Lower lobe of right lung (tissue), 2 donors: Measurements from ENCODE around the gene AFF3. TPM values are rescaled to one million over a fixed set of nuclear protein-coding genes. Genes with fewer than 3 reads are reported as not detected.
A peak's percentile ranks its signal among the peaks of the same experiment; 100 is the strongest.

Experiments
- ATAC-seq, 2 donors: fragments of 200-7000 bp; cut with Tn5 transposase; one replicate each; pipeline ENCODE4 v1.9.1; 2020 to 2022; ENCODE audit warnings: mild to moderate bottlenecking in 2 of 2, moderate library complexity in 2 of 2
- DNase-seq: peaks from one replicate; pipeline ENCODE4 v3.0.0-alpha.2; 2020
- H3K27ac ChIP-seq: fragments of 200-600 bp; one replicate; pipeline ENCODE4 v1.8.0; 2022
- H3K27me3 ChIP-seq: fragments of 200-600 bp; one replicate; pipeline ENCODE4 v1.8.0; 2022; ENCODE audit warnings: low read depth
- H3K36me3 ChIP-seq: fragments of 200-600 bp; one replicate; pipeline ENCODE4 v1.8.0; 2022; ENCODE audit warnings: mild to moderate bottlenecking
- H3K4me1 ChIP-seq: fragments of 200-600 bp; one replicate; pipeline ENCODE4 v1.8.0; 2022
- H3K4me3 ChIP-seq: fragments of 200-600 bp; one replicate; pipeline ENCODE4 v1.8.0; 2022; ENCODE audit warnings: mild to moderate bottlenecking
- H3K9me3 ChIP-seq: fragments of 200-600 bp; one replicate; pipeline ENCODE4 v1.8.0; 2022
- CTCF ChIP-seq: fragments of 200-600 bp; IDR thresholded peaks from one replicate; pipeline ENCODE4 v1.8.0; 2022; ENCODE audit warnings: antibody characterized with exemption, mild to moderate bottlenecking
- intact Hi-C: fragments of 100-400 bp; cut with DNase I; formaldehyde crosslinking; loops from one replicate; pipeline ENCODE4 v1.11.0; 2022
- total RNA-seq: library from RNA; stranded (reverse); fragmentation: NEBNext Ultra II Directional; extraction: Animal tissue kit (Norgen Biotek cat#: 25700); gene quantifications from one replicate; pipeline ENCODE4 v1.2.1, GENCODE V29; 2021
- donor health status: DM: no; HTN: yes; CAD: no; lungs with severe emphysema.

AFF3 gene
- total RNA-seq, 1 donor from 2014 or later: 57.3 TPM

- H3K36me3 ChIP-seq: no peaks in the 10 kb centered on the region
Measured at GRCh38 chr2:99640635-99641151, 501.7 kb downstream of the AFF3 start.

GRCh38 chr2:99638791-99639190 lies 503.6 kb downstream of the AFF3 start:
- H3K4me3 ChIP-seq: no peak overlapping the region
- no peak overlapping the region for H3K27ac ChIP-seq
- no peak for TF ChIP-seq CTCF
- no peaks in the 10 kb centered on the region for H3K9me3 ChIP-seq
- H3K36me3 ChIP-seq: no peaks in the 10 kb centered on the region
- ATAC-seq: no peak
- peaks cover 8% of the 10 kb centered on the region for H3K4me1 ChIP-seq
- no peaks in the 10 kb centered on the region for H3K27me3 ChIP-seq
- intact Hi-C loops: no loop called here
- no peak for DNase-seq

More at GRCh38 chr2:99640635-99641151, 501.7 kb downstream of the AFF3 start:
- H3K27ac ChIP-seq: no peak overlapping the region
- DNase-seq: no peak
- intact Hi-C loops: no loop called here
- no peak for TF ChIP-seq CTCF
- ATAC-seq: no peak
- no peaks in the 10 kb centered on the region for H3K27me3 ChIP-seq
- H3K4me3 ChIP-seq: no peak overlapping the region
- no peaks in the 10 kb centered on the region for H3K9me3 ChIP-seq
- peaks cover 8% of the 10 kb centered on the region for H3K4me1 ChIP-seq

GRCh38 chr2:99637159-99637697 lies 505.2 kb downstream of the AFF3 start:
- DNase-seq: no peak
- no peak for ATAC-seq
- H3K27ac ChIP-seq: no peak overlapping the region

GRCh38 chr2:99636144-99637034 lies 506.0 kb downstream of the AFF3 start:
- TF ChIP-seq CTCF: no peak
- Histone ChIP-seq H3K9me3 (no peaks in the 10 kb centered on the region), H3K27ac (no peak overlapping the region), H3K4me3 (no peak overlapping the region), H3K4me1 (peaks cover 8% of the 10 kb centered on the region), H3K27me3 (no peaks in the 10 kb centered on the region), H3K36me3 (no peaks in the 10 kb centered on the region)
- DNase-seq (peak; percentile 53), ATAC-seq (peak; percentile 47 to 57)
- intact Hi-C loops: no loop called here

More at GRCh38 chr2:99637159-99637697, 505.2 kb downstream of the AFF3 start:
- no peak overlapping the region for H3K4me3 ChIP-seq
- intact Hi-C loops: no loop called here
- no peak for TF ChIP-seq CTCF
- peaks cover 8% of the 10 kb centered on the region for H3K4me1 ChIP-seq
- H3K27me3 ChIP-seq: no peaks in the 10 kb centered on the region
- H3K36me3 ChIP-seq: no peaks in the 10 kb centered on the region
- H3K9me3 ChIP-seq: no peaks in the 10 kb centered on the region

GRCh38 chr2:99635710-99636109 lies 506.7 kb downstream of the AFF3 start:
- intact Hi-C loops: no loop called here
- no peak overlapping the region for H3K27ac ChIP-seq
- no peaks in the 10 kb centered on the region for H3K9me3 ChIP-seq
- no peak overlapping the region for H3K4me3 ChIP-seq
- H3K4me1 ChIP-seq: peaks cover 8% of the 10 kb centered on the region
- DNase-seq (no peak), ATAC-seq (no peak)
- TF ChIP-seq CTCF: no peak
- H3K27me3 ChIP-seq: no peaks in the 10 kb centered on the region
- no peaks in the 10 kb centered on the region for H3K36me3 ChIP-seq
